ENCODE data around the gene TWF2. TPM values are rescaled to one million over a fixed set of nuclear protein-coding genes. Genes with fewer than 3 reads are reported as not detected.

Gene TWF2
- total RNA-seq, 4 donors from 2014 or later, result 39.3 to 60.2 (median 52.0) TPM

GRCh38 chr3:52191663-52192062 lies 47.3 kb downstream of the TWF2 start:
- intact Hi-C loops (cut with DNase I; ENCODE audit: low total_unique reads), result no loop called here
- DNase-seq (ENCODE audit: low spot score in 2 of 2), result no peak
- H3K4me3 ChIP-seq (ENCODE audit: low read depth, poor library complexity, severe bottlenecking), result no peak overlapping the region
- WGBS, 2 donors, result 91 to 93% methylated on average over 4 of the region's 4 CpGs
- no peak for TF ChIP-seq POLR2A (IDR thresholded peaks at IDR 0.05)
- no peak for TF ChIP-seq CTCF (IDR thresholded peaks at IDR 0.05)

- no peak for TF ChIP-seq CTCF (IDR thresholded peaks at IDR 0.05)
- DNase-seq (ENCODE audit: low spot score in 2 of 2), result no peak
- intact Hi-C loops (cut with DNase I; ENCODE audit: low total_unique reads), result no loop called here
- WGBS, 2 donors, result 54 to 62% methylated on average over 9 of the region's 9 CpGs
- H3K4me3 ChIP-seq (ENCODE audit: low read depth, poor library complexity, severe bottlenecking), result no peak overlapping the region
Observed at GRCh38 chr3:52190294-52191074, 48.5 kb downstream of the TWF2 start.

- WGBS, 2 donors, result 91 to 100% methylated on average over 1 of the region's 1 CpG
- no peak overlapping the region for H3K4me3 ChIP-seq (ENCODE audit: low read depth, poor library complexity, severe bottlenecking)
- DNase-seq (ENCODE audit: low spot score in 2 of 2), result no peak
- intact Hi-C loops (cut with DNase I; ENCODE audit: low total_unique reads), result no loop called here
- no peak for TF ChIP-seq CTCF (IDR thresholded peaks at IDR 0.05)
- no peak for TF ChIP-seq POLR2A (IDR thresholded peaks at IDR 0.05)
Observed at GRCh38 chr3:52188556-52188955, 50.4 kb downstream of the TWF2 start.

- DNase-seq (ENCODE audit: low spot score in 2 of 2), result no peak
- TF ChIP-seq CTCF (IDR thresholded peaks at IDR 0.05) (no peak), POLR2A (IDR thresholded peaks at IDR 0.05) (no peak)
- WGBS, 2 donors, result 90 to 99% methylated on average over 9 of the region's 9 CpGs
- intact Hi-C loops (cut with DNase I; ENCODE audit: low total_unique reads), result no loop called here
- H3K4me3 ChIP-seq (ENCODE audit: low read depth, poor library complexity, severe bottlenecking), result no peak overlapping the region
Observed at GRCh38 chr3:52186729-52187128, 52.2 kb downstream of the TWF2 start.

GRCh38 chr3:52185837-52186236 lies 53.1 kb downstream of the TWF2 start:
- 79 to 100% methylated on average over 2 to 3 of the region's 3 CpGs for WGBS, 2 donors
- no peak for DNase-seq (ENCODE audit: low spot score in 2 of 2)
- intact Hi-C loops (cut with DNase I; ENCODE audit: low total_unique reads), result no loop called here
- TF ChIP-seq POLR2A (IDR thresholded peaks at IDR 0.05), result no peak
- no peak for TF ChIP-seq CTCF (IDR thresholded peaks at IDR 0.05)
- no peak overlapping the region for H3K4me3 ChIP-seq (ENCODE audit: low read depth, poor library complexity, severe bottlenecking)

GRCh38 chr3:52185311-52185710 lies 53.6 kb downstream of the TWF2 start:
- no peak overlapping the region for H3K4me3 ChIP-seq (ENCODE audit: low read depth, poor library complexity, severe bottlenecking)
- WGBS, 2 donors, result 88 to 94% methylated on average over 6 of the region's 6 CpGs
- intact Hi-C loops (cut with DNase I; ENCODE audit: low total_unique reads), result no loop called here
- no peak for TF ChIP-seq POLR2A (IDR thresholded peaks at IDR 0.05)
- TF ChIP-seq CTCF (IDR thresholded peaks at IDR 0.05), result no peak
- DNase-seq (ENCODE audit: low spot score in 2 of 2), result no peak

Data from lower leg skin (tissue), 4 donors.